Activated T-cell treated with anti-CD3 and anti-CD28 coated beads, Interleukin-2, amount 50 U/mL, for 48 hours (primary cell): Measurements from ENCODE around the gene OVCA2.
A peak's percentile ranks its signal among the peaks of the same experiment; 100 is the strongest.

ENCODE experiments used
- DNase-seq, 2 experiments: peaks; one replicate each; pipeline ENCODE4 v3.0.0-alpha.2; 2020

OVCA2 gene

GRCh38 chr17:2089021-2089422, 47.2 kb downstream of the OVCA2 start:
- DNase-seq = peak; percentile 45 to 56

DNA sequence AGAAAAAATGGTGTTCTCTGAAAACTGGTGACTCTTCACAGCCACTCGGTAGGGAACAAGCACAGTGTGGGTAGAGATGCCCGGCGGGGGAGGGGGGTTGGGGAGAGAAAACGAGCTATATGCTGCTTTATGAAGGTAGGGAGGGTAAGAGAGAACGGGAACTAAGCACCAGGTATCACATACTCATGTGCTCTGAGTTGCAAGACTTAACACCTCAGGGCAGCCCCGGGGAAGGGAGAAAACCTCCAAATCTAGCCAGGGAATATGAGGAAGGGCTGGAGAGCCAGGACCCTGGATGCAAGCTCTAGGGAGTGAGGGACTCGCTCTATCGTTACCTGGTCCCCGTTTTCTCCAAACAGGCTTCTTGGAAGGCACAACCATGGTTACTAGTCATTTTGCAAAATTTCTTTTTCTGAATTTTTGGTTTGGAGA, 48.4 kb downstream of the OVCA2 start:
- DNase-seq = peak in 1 of 2 experiments; percentile 37

- no peak for DNase-seq
Observed at GRCh38 chr17:2090804-2091534, 49.1 kb downstream of the OVCA2 start.

- DNase-seq = no peak
Observed at GRCh38 chr17:2092253-2092652, 50.4 kb downstream of the OVCA2 start.
